ENCODE measurements around the gene CRPPA. TPM values are rescaled to one million over a fixed set of nuclear protein-coding genes. Genes with fewer than 3 reads are reported as not detected.

The CRPPA gene
- total and polyA plus RNA-seq, 2 of the 4 experiments (the other 2 are of a cell fraction), result 0.67 to 1.3 TPM

- no peak overlapping the region for H4K91ac ChIP-seq (ENCODE audit: insufficient read depth, low read depth, low read length)
- CTCF ChIA-PET, result no interaction called here
- no peak overlapping the region for H4K5ac ChIP-seq (ENCODE audit: low read depth, low read length)
- ATAC-seq (ENCODE audit: low read depth) (no peak), DNase-seq (no peak)
- no peak overlapping the region for H3K56ac ChIP-seq (ENCODE audit: extremely low read depth, insufficient read depth, low read length)
- TF ChIP-seq SMC3 (IDR thresholded peaks at IDR 0.05; ENCODE audit: low read depth, low read length) (no peak), RAD21 (IDR thresholded peaks at IDR 0.05; ENCODE audit: low read length) (no peak), MXI1 (IDR thresholded peaks at IDR 0.05; ENCODE audit: borderline replicate concordance, low read depth, low read length) (no peak), POLR2A (IDR thresholded peaks at IDR 0.05; ENCODE audit: low read depth, low read length) (no peak), CEBPB (IDR thresholded peaks at IDR 0.05; ENCODE audit: low read depth, low read length) (no peak), RFX5 (IDR thresholded peaks at IDR 0.05; ENCODE audit: low read depth, low read length) (no peak), FOS (IDR thresholded peaks at IDR 0.05; ENCODE audit: low read depth, low read length) (no peak), BHLHE40 (IDR thresholded peaks at IDR 0.05; ENCODE audit: low read depth, low read length) (no peak), CHD1 (IDR thresholded peaks at IDR 0.05; ENCODE audit: low read depth, low read length) (no peak), USF2 (IDR thresholded peaks at IDR 0.05; ENCODE audit: low read depth, low read length) (no peak), MAZ (IDR thresholded peaks at IDR 0.05; ENCODE audit: borderline replicate concordance, low read depth, low read length) (no peak)
- POLR2A ChIA-PET (ENCODE audit: unreplicated experiment), result no interaction called here
- no peak overlapping the region for H3K27ac ChIP-seq (ENCODE audit: insufficient read depth, low read length)
- dilution Hi-C loops (cut with HindIII; ENCODE audit: low sequenced_read_pairs, unreplicated experiment) (no loop called here), in situ Hi-C loops (cut with MboI; ENCODE audit: low sequenced_read_pairs) (no loop called here), intact Hi-C loops (cut with micrococcal nuclease) (no loop called here)
- no peak overlapping the region for H2BK120ac ChIP-seq (ENCODE audit: low read depth, low read length)
- no peak overlapping the region for H3K9ac ChIP-seq (ENCODE audit: low read depth, low read length)
- H3K4me2 ChIP-seq (ENCODE audit: low read depth, low read length), result no peak overlapping the region
- peaks cover 22% of the 10 kb centered on the region for H3K9me3 ChIP-seq (ENCODE audit: control insufficient read depth, insufficient read depth, low read length)
- H3K4ac ChIP-seq (ENCODE audit: low read depth, low read length), result no peak overlapping the region
- H4K20me1 ChIP-seq (ENCODE audit: insufficient read depth, low read length), result 0 out of 2 replicates have a peak, but pooled peaks cover 6% of the 10 kb centered on the region
- no peaks in the 10 kb centered on the region for H3K36me3 ChIP-seq (ENCODE audit: control insufficient read depth, insufficient read depth, low read length)
- H3K14ac ChIP-seq (replicated peaks; ENCODE audit: low read depth, low read length), result no peak overlapping the region
- H2AFZ ChIP-seq (replicated peaks; ENCODE audit: low read length, poor library complexity), result no peak overlapping the region
- no peaks in the 10 kb centered on the region; a peak in 1 of 4 replicates for H3K79me1 ChIP-seq (ENCODE audit: low read depth in 1 of 2, low read length in 2 of 2)
- H2AK5ac ChIP-seq (ENCODE audit: low read depth, low read length), result no peak overlapping the region
- no peak overlapping the region for H4K8ac ChIP-seq (ENCODE audit: low read depth in 2 of 2, low read length in 2 of 2)
- no peak overlapping the region for H2BK20ac ChIP-seq (ENCODE audit: low read depth, low read length)
- H3K23ac ChIP-seq (ENCODE audit: low read depth, low read length), result no peak overlapping the region
- no peak overlapping the region for H3K4me3 ChIP-seq (ENCODE audit: insufficient read depth, low read depth, low read length)
- peaks cover 3% of the 10 kb centered on the region; the same call in 1 of the 2 replicates for H3K9me1 ChIP-seq (ENCODE audit: insufficient read depth, low read length)
- H2BK15ac ChIP-seq (ENCODE audit: low read depth, low read length), result no peak overlapping the region
- no peaks in the 10 kb centered on the region for H3K27me3 ChIP-seq (ENCODE audit: control insufficient read depth, insufficient read depth, low read length)
- H3K18ac ChIP-seq (ENCODE audit: low read depth, low read length), result no peak overlapping the region
- H3K4me1 ChIP-seq (ENCODE audit: control insufficient read depth, insufficient read depth, low read length), result no peaks in the 10 kb centered on the region
- no peak overlapping the region for H2BK5ac ChIP-seq (ENCODE audit: low read depth, low read length, poor library complexity, severe bottlenecking)
- BruUV-seq (replicated peaks), result no TSS peak
- no peak overlapping the region for H2AK9ac ChIP-seq (replicated peaks; ENCODE audit: low read depth, low read length, poor library complexity)
Observed at GRCh38 chr7:16400893-16401275, 20.5 kb downstream of the CRPPA start.

Measured in IMR-90 (cell line).